NCI-H2227 (cell line): ENCODE results near the gene GPATCH4.

Source experiments
- DNase-seq: peaks from one replicate; lab custom pipeline; 2025; ENCODE audit not compliant: unreplicated experiment; lab: John Stamatoyannopoulos, UW

The GPATCH4 gene

GRCh38 chr1:156551066-156551643 is 50.1 kb downstream of the GPATCH4 start:
- no peak for DNase-seq

GRCh38 chr1:156550346-156550745 is 50.9 kb downstream of the GPATCH4 start:
- DNase-seq = no peak

GRCh38 chr1:156549831-156550230 is 51.4 kb downstream of the GPATCH4 start:
- no peak for DNase-seq

- DNase-seq = no peak
Measured at GRCh38 chr1:156549390-156549789, 51.9 kb downstream of the GPATCH4 start.

- DNase-seq = no peak
Measured at GRCh38 chr1:156547982-156548381, 53.3 kb downstream of the GPATCH4 start.

- DNase-seq = no peak
Measured at GRCh38 chr1:156547434-156547833, 53.8 kb downstream of the GPATCH4 start.

GRCh38 chr1:156546267-156546666 is 55.0 kb downstream of the GPATCH4 start:
- DNase-seq = no peak

- DNase-seq = no peak
Measured at GRCh38 chr1:156544592-156545102, 56.6 kb downstream of the GPATCH4 start.
